Thyroid gland (tissue), 4 donors: ENCODE measurements around the gene GRIN2C. TPM values are rescaled to one million over a fixed set of nuclear protein-coding genes. Genes with fewer than 3 reads are reported as not detected.

ENCODE experiments used
- DNase-seq, 2 donors: peaks; one replicate each; pipeline ENCODE4 v3.0.0-alpha.2; 2019
- H3K27ac ChIP-seq, 3 donors: fragments of 200-600 bp; sonication (generic); 1 replicate in 2 of 3; 2 replicates in 1 of 3; pipeline ENCODE4 v1.5.1; 2016 to 2019; ENCODE audit warnings: mild to moderate bottlenecking in 1 of 3, moderate library complexity in 1 of 3
- H3K27me3 ChIP-seq: fragments of 200-600 bp; sonication (generic); one replicate; pipeline ENCODE4 v1.5.1; 2019
- H3K36me3 ChIP-seq, 2 donors: fragments of 200-600 bp; sonication (generic); one replicate each; pipeline ENCODE4 v1.5.1; 2016 to 2019
- H3K4me1 ChIP-seq, 2 donors: fragments of 200-600 bp; sonication (generic); one replicate each; pipeline ENCODE4 v1.5.1; 2017 to 2019
- H3K4me3 ChIP-seq, 3 donors: fragments of 200-600 bp; sonication (generic); replicated peaks in 1 of 3; 1 replicate in 2 of 3; 2 replicates in 1 of 3; pipeline ENCODE4 v1.5.1; 2016; ENCODE audit warnings: mild to moderate bottlenecking in 1 of 3
- H3K9me3 ChIP-seq: fragments of 200-600 bp; sonication (generic); one replicate; pipeline ENCODE4 v1.5.1; 2017
- POLR2A ChIP-seq, 2 donors: fragments of 450-650 bp; IDR thresholded peaks; one replicate each; pipeline ENCODE4 v1.6.1; 2017; ENCODE audit warnings: antibody characterized with exemption in 2 of 2, mild to moderate bottlenecking in 2 of 2, moderate library complexity in 1 of 2
- WGBS, 2 donors: methylation state at CpG; one replicate each; pipeline ENCODE4 v1.1.5; 2017; 5-methylcytosine and 5-hydroxymethylcytosine counted together
- intact Hi-C: fragments of 100-400 bp; cut with DNase I; formaldehyde crosslinking; loops from one replicate; pipeline ENCODE4 v1.15.1; 2023
- total RNA-seq, 4 donors: library from RNA; depleted of rRNA; stranded (reverse); fragments of >200 nt; gene quantifications; one replicate each; pipeline ENCODE4 v1.2.3, GENCODE V29; 2016
- TF ChIP-seq, protein P1 (sequence below), 6 experiments: fragments of 200-600 bp in 3 of 6; fragments of 450-650 bp in 3 of 6; sonication (generic) in 3 of 6; IDR thresholded peaks; one replicate each; pipeline ENCODE4 v1.5.1; 2016 to 2019; ENCODE audit warnings: antibody characterized with exemption in 6 of 6, mild to moderate bottlenecking in 2 of 6, inconsistent platforms in 1 of 6, moderate library complexity in 1 of 6

Gene GRIN2C
- total RNA-seq, 4 donors from 2014 or later = 63.4 to 120 (median 94.0) TPM

DNA sequence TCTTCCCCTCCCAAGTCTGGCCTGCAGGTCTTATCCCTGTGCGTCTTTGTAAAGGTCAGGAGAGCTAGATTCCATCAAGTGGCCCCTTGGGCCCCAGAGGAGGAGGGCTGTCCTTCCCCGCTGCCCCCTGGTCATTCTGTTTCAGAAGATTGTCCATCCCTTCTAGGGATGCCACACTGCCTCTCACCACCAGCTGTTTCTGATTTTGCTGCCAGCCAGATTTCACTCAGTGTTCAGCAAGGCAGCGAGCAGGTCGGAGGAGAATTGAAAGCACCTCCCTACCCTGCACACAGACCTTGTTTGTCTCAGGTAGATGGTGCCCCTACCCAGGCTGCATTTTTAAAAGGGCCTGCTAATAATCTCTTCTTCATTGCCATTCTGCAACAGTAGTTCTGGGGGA, 61.9 kb downstream of the GRIN2C start:
- Histone ChIP-seq H3K27me3 (no peaks in the 10 kb centered on the region), H3K9me3 (no peaks in the 10 kb centered on the region), H3K27ac (no peak overlapping the region), H3K36me3 (no peaks in the 10 kb centered on the region), H3K4me1 (peaks cover 30 to 70% of the 10 kb centered on the region in 2 donors), H3K4me3 (no peak overlapping the region)
- 89 to 100% methylated on average over 4 of the region's 4 CpGs for WGBS, 2 donors
- TF ChIP-seq, protein P1, sequence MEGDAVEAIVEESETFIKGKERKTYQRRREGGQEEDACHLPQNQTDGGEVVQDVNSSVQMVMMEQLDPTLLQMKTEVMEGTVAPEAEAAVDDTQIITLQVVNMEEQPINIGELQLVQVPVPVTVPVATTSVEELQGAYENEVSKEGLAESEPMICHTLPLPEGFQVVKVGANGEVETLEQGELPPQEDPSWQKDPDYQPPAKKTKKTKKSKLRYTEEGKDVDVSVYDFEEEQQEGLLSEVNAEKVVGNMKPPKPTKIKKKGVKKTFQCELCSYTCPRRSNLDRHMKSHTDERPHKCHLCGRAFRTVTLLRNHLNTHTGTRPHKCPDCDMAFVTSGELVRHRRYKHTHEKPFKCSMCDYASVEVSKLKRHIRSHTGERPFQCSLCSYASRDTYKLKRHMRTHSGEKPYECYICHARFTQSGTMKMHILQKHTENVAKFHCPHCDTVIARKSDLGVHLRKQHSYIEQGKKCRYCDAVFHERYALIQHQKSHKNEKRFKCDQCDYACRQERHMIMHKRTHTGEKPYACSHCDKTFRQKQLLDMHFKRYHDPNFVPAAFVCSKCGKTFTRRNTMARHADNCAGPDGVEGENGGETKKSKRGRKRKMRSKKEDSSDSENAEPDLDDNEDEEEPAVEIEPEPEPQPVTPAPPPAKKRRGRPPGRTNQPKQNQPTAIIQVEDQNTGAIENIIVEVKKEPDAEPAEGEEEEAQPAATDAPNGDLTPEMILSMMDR (IDR thresholded peaks at IDR 0.05) = no peak
- TF ChIP-seq POLR2A (IDR thresholded peaks at IDR 0.05) = no peak
- no peak for DNase-seq
- intact Hi-C loops = no loop called here

DNA sequence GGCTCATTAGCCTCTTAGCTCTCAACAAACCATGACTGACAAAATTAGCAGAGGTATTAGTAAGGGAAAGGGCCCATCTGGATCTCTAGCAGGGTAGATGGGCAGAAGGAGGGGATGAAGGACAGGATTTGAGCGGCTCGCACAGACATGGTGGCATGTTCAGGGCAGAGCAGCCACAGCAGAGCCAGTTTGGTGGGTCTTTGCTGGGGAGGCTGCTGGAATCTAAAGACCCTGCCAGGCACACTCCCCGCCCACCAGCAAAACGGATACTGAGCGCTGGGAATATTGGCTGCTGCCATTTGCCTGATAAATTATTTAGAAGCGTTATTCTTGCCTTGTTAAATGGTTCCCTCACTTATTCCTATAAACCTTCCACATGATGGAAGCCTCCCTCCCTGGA, 62.8 kb downstream of the GRIN2C start:
- Histone ChIP-seq H3K36me3 (no peaks in the 10 kb centered on the region), H3K27me3 (no peaks in the 10 kb centered on the region), H3K4me1 (peaks cover 30 to 68% of the 10 kb centered on the region in 2 donors), H3K27ac (peak overlapping the region in 1 of 3 donors; percentile 67), H3K9me3 (no peaks in the 10 kb centered on the region), H3K4me3 (no peak overlapping the region)
- no peak for TF ChIP-seq POLR2A (IDR thresholded peaks at IDR 0.05)
- TF ChIP-seq, protein P1 (IDR thresholded peaks at IDR 0.05) = no peak
- WGBS, 2 donors = 88 to 98% methylated on average over 6 of the region's 6 CpGs
- intact Hi-C loops = no loop called here
- DNase-seq = no peak

DNA sequence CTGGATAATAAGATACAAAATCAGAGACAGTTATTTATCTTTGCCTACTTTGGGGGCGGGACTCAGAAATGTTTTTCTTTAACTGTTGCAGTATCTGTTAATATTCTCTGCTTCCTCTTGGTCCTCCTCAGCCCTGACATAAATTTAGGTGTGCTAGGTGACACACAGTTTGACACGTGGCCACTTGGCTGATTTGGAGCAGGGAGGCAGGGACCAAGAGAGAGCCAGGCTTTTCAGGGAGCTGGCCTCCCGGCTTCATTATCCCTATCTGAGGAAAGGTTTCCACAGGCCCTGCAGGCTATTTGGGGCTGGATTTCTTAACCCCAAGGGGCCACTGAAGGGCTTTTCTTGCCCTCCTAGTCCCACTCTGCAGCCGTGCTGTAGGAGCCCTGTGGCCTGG, 63.5 kb downstream of the GRIN2C start:
- H3K4me1 ChIP-seq = peaks cover 30 to 72% of the 10 kb centered on the region in 2 donors
- TF ChIP-seq, protein P1 (IDR thresholded peaks at IDR 0.05) = no peak
- no peak for TF ChIP-seq POLR2A (IDR thresholded peaks at IDR 0.05)
- DNase-seq = peak in 1 of 2 donors; percentile 32
- WGBS, 2 donors = 80 to 86% methylated on average over 4 of the region's 4 CpGs
- no peaks in the 10 kb centered on the region for H3K36me3 ChIP-seq
- intact Hi-C loops = no loop called here
- no peaks in the 10 kb centered on the region for H3K9me3 ChIP-seq
- no peak overlapping the region for H3K4me3 ChIP-seq
- H3K27me3 ChIP-seq = no peaks in the 10 kb centered on the region
- peak overlapping the region; percentile 25 to 67 (median 63) for H3K27ac ChIP-seq

DNA sequence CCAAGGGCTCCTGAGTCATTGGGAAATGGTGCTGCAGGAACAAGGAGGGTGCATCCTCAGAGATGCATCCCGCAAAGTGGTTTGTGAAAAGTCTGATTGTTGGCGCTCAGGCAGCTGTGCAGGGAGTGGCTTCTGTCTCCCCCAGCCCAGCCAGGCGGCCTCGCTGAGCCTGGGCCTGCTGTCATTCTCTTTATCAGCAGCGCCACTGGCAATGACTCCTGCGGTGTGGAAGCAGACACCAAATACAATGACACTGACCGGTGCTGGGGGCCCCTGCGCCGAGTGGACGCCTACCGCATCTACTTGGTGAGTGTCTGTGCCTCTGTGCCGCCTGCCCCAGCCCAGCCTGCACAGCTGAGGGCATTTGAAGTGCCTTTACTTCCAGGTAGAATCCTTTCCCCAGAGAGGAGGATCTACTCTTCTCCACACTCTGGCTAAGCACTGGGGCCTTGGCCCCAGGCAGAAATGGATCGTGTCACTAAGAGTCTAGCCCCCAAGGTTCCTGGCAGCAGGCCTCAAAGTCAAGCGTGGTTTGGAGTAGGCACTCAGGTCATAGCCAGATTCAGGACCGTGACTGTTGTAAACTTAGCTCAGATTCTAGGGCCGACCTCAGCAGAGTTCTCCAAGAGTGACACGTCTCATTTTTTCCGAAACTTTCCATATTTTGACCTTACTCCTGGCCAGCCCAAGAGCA, 64.2 kb downstream of the GRIN2C start:
- Histone ChIP-seq H3K36me3 (no peaks in the 10 kb centered on the region), H3K9me3 (no peaks in the 10 kb centered on the region), H3K27ac (peak overlapping the region; percentile 57 to 67 (median 63)), H3K4me3 (no peak overlapping the region), H3K4me1 (peaks cover 26 to 67% of the 10 kb centered on the region in 2 donors), H3K27me3 (no peaks in the 10 kb centered on the region)
- DNase-seq = peak; percentile 92 to 94
- intact Hi-C loops = no loop called here
- 52 to 55% methylated on average over 6 to 13 of the region's 18 CpGs for WGBS, 2 donors
- no peak for TF ChIP-seq POLR2A (IDR thresholded peaks at IDR 0.05)

DNA sequence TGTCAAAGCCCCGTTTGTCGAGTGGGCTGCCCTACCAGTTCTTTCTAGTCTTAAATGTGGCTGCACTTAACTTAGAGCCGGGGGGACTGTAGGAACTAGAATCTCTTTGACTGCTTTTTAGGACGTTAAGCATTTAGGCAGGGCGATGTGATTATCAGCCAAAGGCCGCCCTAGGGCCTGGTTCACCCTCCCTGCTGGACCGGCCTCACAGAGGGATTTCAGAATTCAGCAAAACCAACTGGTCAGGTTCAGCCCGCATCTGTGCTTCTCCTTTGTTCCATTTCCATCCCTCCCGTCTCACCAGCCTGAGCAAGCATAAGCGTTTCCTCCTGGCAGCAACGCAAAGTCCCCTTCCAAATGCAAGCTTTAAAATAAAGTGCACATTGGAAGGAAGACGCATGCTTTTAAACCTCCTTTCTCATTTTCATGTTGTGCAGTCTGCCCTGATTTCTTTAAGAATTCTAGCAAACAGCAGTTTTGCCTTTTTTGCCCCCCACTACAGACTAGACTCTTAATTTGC, 67.0 kb downstream of the GRIN2C start:
- Histone ChIP-seq H3K9me3 (no peaks in the 10 kb centered on the region), H3K4me1 (peaks cover 19 to 42% of the 10 kb centered on the region in 2 donors), H3K36me3 (no peaks in the 10 kb centered on the region), H3K4me3 (no peak overlapping the region), H3K27me3 (no peaks in the 10 kb centered on the region), H3K27ac (no peak overlapping the region)
- DNase-seq = no peak
- intact Hi-C loops = loop anchor here (2.0 kb wide), 1 partner anchor 72 kb away; no protein-coding TSS in a partner anchor
- 92 to 94% methylated on average over 12 of the region's 12 CpGs for WGBS, 2 donors
- TF ChIP-seq, protein P1 (IDR thresholded peaks at IDR 0.05) = no peak
- no peak for TF ChIP-seq POLR2A (IDR thresholded peaks at IDR 0.05)

Other genes with a start within 250 kb of the GRIN2C start
- not detected for gene CD300E, start 236.1 kb downstream of the GRIN2C start, total RNA-seq
- gene CD300LF, start 147.0 kb downstream of the GRIN2C start, total RNA-seq = not detected
- 1 to 10 TPM in 1 of 4 donors, under 1 TPM in 3; 0.33 to 1.8 (median 0.39) TPM for gene RAB37, start 122.6 kb downstream of the GRIN2C start, total RNA-seq
- gene NHERF1, start 111.3 kb downstream of the GRIN2C start, total RNA-seq = 10 to 100 TPM; 21.9 to 63.4 (median 43.8) TPM
- gene NAT9, start 83.5 kb downstream of the GRIN2C start, total RNA-seq = 10 to 100 TPM; 33.1 to 46.5 (median 41.4) TPM
- gene FDXR, start 13.1 kb upstream of the GRIN2C start, total RNA-seq = 10 to 100 TPM in 2 of 4 donors, 1 to 10 TPM in 2; 5.9 to 18.6 (median 10.2) TPM
- not detected for gene FADS6, start 33.7 kb upstream of the GRIN2C start, total RNA-seq
- gene USH1G, start 63.4 kb upstream of the GRIN2C start, total RNA-seq = not detected
- not detected for gene OTOP2, start 64.4 kb upstream of the GRIN2C start, total RNA-seq
- not detected for gene OTOP3, start 76.0 kb upstream of the GRIN2C start, total RNA-seq
- 10 to 100 TPM; 19.4 to 27.4 (median 21.3) TPM for gene HID1, start 112.9 kb upstream of the GRIN2C start, total RNA-seq
- 1 to 10 TPM; 2.6 to 9.8 (median 4.2) TPM for gene CDR2L, start 127.7 kb upstream of the GRIN2C start, total RNA-seq
- gene MRPL58, start 152.8 kb upstream of the GRIN2C start, total RNA-seq = 10 to 100 TPM; 37.8 to 55.1 (median 49.7) TPM
- 100 to 1,000 TPM; 172 to 408 (median 330) TPM for gene ATP5PD, start 187.1 kb upstream of the GRIN2C start, total RNA-seq
- gene KCTD2, start 187.3 kb upstream of the GRIN2C start, total RNA-seq = 10 to 100 TPM; 33.6 to 48.6 (median 41.7) TPM
- gene SLC16A5, start 228.1 kb upstream of the GRIN2C start, total RNA-seq = 10 to 100 TPM; 24.1 to 40.3 (median 27.6) TPM